GM21360 (cell line): Measurements from ENCODE around the gene UBC.
"Not testable (repeated sequence)": the region's sequence is repeated elsewhere in the genome, so short reads cannot be mapped to it uniquely, and the experiment has no call there.

ENCODE experiments used
- ATAC-seq: cut with Tn5 transposase; IDR thresholded peaks from one replicate; pipeline ENCODE4 v1.9.1; 2021; ENCODE audit warnings: mild to moderate bottlenecking, moderate library complexity; ENCODE audit not compliant: unreplicated experiment

The UBC gene

GRCh38 chr12:124888260-124888659 is 26.2 kb downstream of the UBC start:
- no peak for ATAC-seq

GRCh38 chr12:124887766-124888165 is 26.7 kb downstream of the UBC start:
- not testable (repeated sequence) for ATAC-seq

GRCh38 chr12:124884587-124885438 is 29.6 kb downstream of the UBC start:
- ATAC-seq, result peak; percentile 76

- ATAC-seq, result no peak
These were observed 31.0 kb downstream of the UBC start for GRCh38 chr12:124883263-124884130.

- ATAC-seq, result no peak
These were observed 33.3 kb downstream of the UBC start for GRCh38 chr12:124881123-124881522.

- ATAC-seq, result not testable (repeated sequence)
These were observed 34.1 kb downstream of the UBC start for GRCh38 chr12:124880335-124880734.

- ATAC-seq, result no peak
These were observed 35.5 kb downstream of the UBC start for GRCh38 chr12:124878795-124879516.

GRCh38 chr12:124877423-124877822 is 37.0 kb downstream of the UBC start:
- no peak for ATAC-seq

- ATAC-seq, result no peak
These were observed 38.3 kb downstream of the UBC start for GRCh38 chr12:124876171-124876570.

GRCh38 chr12:124875803-124876132 is 38.7 kb downstream of the UBC start:
- ATAC-seq, result no peak

- no peak for ATAC-seq
These were observed 39.3 kb downstream of the UBC start for GRCh38 chr12:124874988-124875802.

- ATAC-seq, result no peak
These were observed 40.3 kb downstream of the UBC start for GRCh38 chr12:124874188-124874587.

- ATAC-seq, result no peak
These were observed 42.3 kb downstream of the UBC start for GRCh38 chr12:124872068-124872719.

- no peak for ATAC-seq
These were observed 43.2 kb downstream of the UBC start for GRCh38 chr12:124871297-124871696.

GRCh38 chr12:124870515-124870914 is 43.9 kb downstream of the UBC start:
- ATAC-seq, result no peak

GRCh38 chr12:124869059-124869665 is 45.3 kb downstream of the UBC start:
- ATAC-seq, result no peak

- ATAC-seq, result no peak
These were observed 46.0 kb downstream of the UBC start for GRCh38 chr12:124868252-124869058.

- no peak for ATAC-seq
These were observed 47.0 kb downstream of the UBC start for GRCh38 chr12:124867401-124867930.
